Amniotic epithelial cell (primary cell): ENCODE data around the gene ZNF383.
"Not testable (repeated sequence)": the region's sequence is repeated elsewhere in the genome, so short reads cannot be mapped to it uniquely, and the experiment has no call there.

ENCODE experiments used
- DNase-seq: peaks from one replicate; pipeline ENCODE4 v3.0.0-alpha.2; 2010; ENCODE audit warnings: low read depth

Gene ZNF383

GRCh38 chr19:37292998-37293939 lies 75.3 kb downstream of the ZNF383 start:
- DNase-seq: not testable (repeated sequence)

- not testable (repeated sequence) for DNase-seq
These were observed 76.2 kb downstream of the ZNF383 start for GRCh38 chr19:37294246-37294645.
